HepG2 (cell line): Measurements from ENCODE around the gene SAC3D1. TPM values are rescaled to one million over a fixed set of nuclear protein-coding genes. Genes with fewer than 3 reads are reported as not detected.
A peak's percentile ranks its signal among the peaks of the same experiment; 100 is the strongest.

Experiments
- ATAC-seq: fragments of 200-7000 bp; cut with Tn5 transposase; 3 replicates; pipeline ENCODE4 v1.9.1; 2020; ENCODE audit warnings: mild to moderate bottlenecking, moderate library complexity
- BruUV-seq: library from RNA; stranded (reverse); fragments of 400-500 nt; replicated peaks from 2 replicates; lab custom pipeline; 2021; lab: Mats Ljungman, UMichigan
- CTCF ChIA-PET: fragments of 300-600 bp; formaldehyde crosslinking; extraction: SDS; loops from one replicate; lab custom pipeline; 2021; ENCODE audit warnings: low total read pairs, inconsistent platforms, low intra/inter-chr PET ratio; lab: Yijun Ruan, JAX
- POLR2A ChIA-PET: fragments of 350-600 bp; sonication (Branson Sonifier 250); formaldehyde crosslinking; loops from one replicate; lab custom pipeline; 2020; ENCODE audit warnings: antibody characterized with exemption, inconsistent platforms; lab: Yijun Ruan, JAX
- DNase-seq: peaks from one replicate; pipeline ENCODE4 v3.0.0-alpha.2; 2015; ENCODE audit warnings: low spot score
- FAIRE-seq: peaks from 3 replicates; lab custom pipeline; 2011; peaks lifted over from hg19 to GRCh38; lab: Jason Lieb, UNC
- H2AFZ ChIP-seq: one replicate; pipeline ENCODE4 v1.6.1; 2011; ENCODE audit warnings: low read length, inconsistent platforms
- H3K27ac ChIP-seq: fragments of 300-600 bp; 3 replicates; pipeline ENCODE4 v1.8.0; 2011; ENCODE audit warnings: mixed run types, mild to moderate bottlenecking, mixed read lengths, low read length, inconsistent platforms; ENCODE audit not compliant: insufficient read depth; ENCODE audit errors: extremely low read length
- H3K27me3 ChIP-seq, 2 experiments: fragments of 200-600 bp in 1 of 2; 2 replicates in 1 of 2; 3 replicates in 1 of 2; pipeline versions ENCODE4 v1.6.0 to v1.8.0; 2011; ENCODE audit warnings: low read length in 2 of 2, mild to moderate bottlenecking in 2 of 2, moderate library complexity in 2 of 2, inconsistent platforms in 1 of 2; ENCODE audit not compliant: insufficient read depth in 2 of 2, control insufficient read depth in 1 of 2
- H3K36me3 ChIP-seq, 2 experiments: fragments of 200-600 bp in 1 of 2; replicated peaks in 1 of 2; 2 replicates in 1 of 2; 3 replicates in 1 of 2; pipeline versions ENCODE4 v1.5.1 to v1.8.0; 2011; ENCODE audit warnings: low read length in 2 of 2, inconsistent platforms in 1 of 2; ENCODE audit not compliant: insufficient read depth in 2 of 2, control insufficient read depth in 1 of 2
- H3K4me1 ChIP-seq: 2 replicates; pipeline ENCODE4 v1.5.1; 2012; ENCODE audit warnings: low read length, inconsistent platforms; ENCODE audit not compliant: insufficient read depth
- H3K4me2 ChIP-seq: 2 replicates; pipeline ENCODE4 v1.6.0; 2011; ENCODE audit warnings: low read depth, low read length, inconsistent platforms
- H3K4me3 ChIP-seq, 3 experiments: fragments of 200-600 bp in 1 of 3; sonication (generic), shearing (Covaris generic) in 1 of 3; replicated peaks in 1 of 3; 2 replicates each; pipeline ENCODE4 v1.5.1; 2011 to 2016; ENCODE audit warnings: low read length in 3 of 3, inconsistent platforms in 2 of 3, low read depth in 2 of 3, mild to moderate bottlenecking in 2 of 3, control low read depth in 1 of 3, mixed read lengths in 1 of 3; ENCODE audit not compliant: insufficient read depth in 1 of 3
- H3K79me2 ChIP-seq: one replicate; pipeline ENCODE4 v1.6.1; 2011; ENCODE audit warnings: low read length, inconsistent platforms; ENCODE audit not compliant: insufficient read depth
- H3K9ac ChIP-seq: 2 replicates; pipeline ENCODE4 v1.6.0; 2011; ENCODE audit warnings: mild to moderate bottlenecking, low read depth, low read length, inconsistent platforms; ENCODE audit not compliant: insufficient read depth
- H3K9me3 ChIP-seq: 2 replicates; pipeline ENCODE4 v1.5.1; 2012; ENCODE audit warnings: mild to moderate bottlenecking, low read length
- H4K20me1 ChIP-seq: 2 replicates; pipeline ENCODE4 v1.6.0; 2011; ENCODE audit warnings: inconsistent platforms, mild to moderate bottlenecking, low read length, moderate library complexity; ENCODE audit not compliant: insufficient read depth
- FOXA1 ChIP-seq, 2 experiments: fragments of 450-650 bp in 1 of 2; sonication (generic) in 1 of 2; formaldehyde crosslinking in 1 of 2; IDR thresholded peaks; 2 replicates each; pipeline versions ENCODE4 v1.4.0 to v1.6.1; 2016 to 2020; ENCODE audit warnings: missing genetic modification reagents in 1 of 2
- FOXA3 ChIP-seq: IDR thresholded peaks from 2 replicates; pipeline ENCODE4 v1.6.1; 2016; ENCODE audit warnings: missing genetic modification reagents, missing compliant biosample characterization
- SAP130 ChIP-seq: IDR thresholded peaks from 2 replicates; pipeline ENCODE4 v1.6.1; 2016; ENCODE audit warnings: low read depth
- STAG1 ChIP-seq: sonication (generic); formaldehyde crosslinking; IDR thresholded peaks from 2 replicates; pipeline ENCODE4 v1.4.0; 2020; ENCODE audit warnings: missing genetic modification reagents
- ZFP90 ChIP-seq: sonication (generic); formaldehyde crosslinking; IDR thresholded peaks from 2 replicates; pipeline ENCODE4 v1.8.0; 2022; ENCODE audit warnings: missing genetic modification reagents, mild to moderate bottlenecking, inconsistent platforms, borderline replicate concordance
- ZNF292 ChIP-seq: sonication (generic); formaldehyde crosslinking; IDR thresholded peaks from 2 replicates; pipeline ENCODE4 v1.8.1; 2022; ENCODE audit warnings: mild to moderate bottlenecking, low read depth, missing genetic modification reagents, borderline replicate concordance
- ZNF576 ChIP-seq: sonication (generic); formaldehyde crosslinking; IDR thresholded peaks from 2 replicates; pipeline ENCODE4 v1.4.0; 2020; ENCODE audit warnings: mild to moderate bottlenecking, missing genetic modification reagents
- ZSCAN12 ChIP-seq: sonication (generic); formaldehyde crosslinking; IDR thresholded peaks from 2 replicates; pipeline ENCODE4 v1.9.0; 2021; ENCODE audit warnings: mild to moderate bottlenecking, missing genetic modification reagents
- WGBS: methylation state at CpG from one replicate; pipeline ENCODE4 v1.1.6; 2017; ENCODE audit warnings: low lambda C conversion rate; 5-methylcytosine and 5-hydroxymethylcytosine counted together
- in situ Hi-C: cut with HindIII; loops from 2 replicates; pipeline ENCODE4 v1.10.0; 2017; ENCODE audit warnings: low pct_unique_long_range_greater_than_20kb; ENCODE audit not compliant: extremely low pct_ligation_motif_present
- intact Hi-C: fragments of 100-400 bp; cut with micrococcal nuclease; formaldehyde crosslinking; loops from one replicate; pipeline ENCODE4 v1.10.0; 2022; ENCODE audit not compliant: unreplicated experiment
- polyA plus RNA-seq, 8 experiments: library from polyadenylated mRNA; depleted of rRNA in 3 of 8; stranded (reverse) in 7 of 8; unstranded in 1 of 8; fragments of >200 nt; fragmentation: Illumina TruSeq in 4 of 8; extraction: Trizol in 4 of 8; gene quantifications; 2 replicates each; pipeline versions ENCODE4 v1.2.1 to v1.2.3, GENCODE V29; 2011 to 2016; ENCODE audit warnings: low read depth in 4 of 8, missing spikeins in 1 of 8, mixed read lengths in 1 of 8; ENCODE audit not compliant: insufficient read depth in 1 of 8
- total RNA-seq, 5 experiments: library from RNA; depleted of rRNA; stranded (reverse); fragments of >200 nt; fragmentation: Illumina TruSeq; extraction: Trizol; gene quantifications; 2 replicates each; pipeline ENCODE4 v1.2.3, GENCODE V29; 2016; ENCODE audit warnings: low read depth in 1 of 5
- TF ChIP-seq, protein P1 (sequence below): sonication (generic); formaldehyde crosslinking; IDR thresholded peaks from 2 replicates; pipeline ENCODE4 v1.8.1; 2023; ENCODE audit warnings: mild to moderate bottlenecking, inconsistent platforms, moderate library complexity, missing genetic modification reagents, borderline replicate concordance

Gene SAC3D1
- total and polyA plus RNA-seq, 2 of the 13 experiments (the other 11 are each of a cell fraction or from before 2014, with no cell fraction given), result 7.4 to 36.3 TPM

DNA sequence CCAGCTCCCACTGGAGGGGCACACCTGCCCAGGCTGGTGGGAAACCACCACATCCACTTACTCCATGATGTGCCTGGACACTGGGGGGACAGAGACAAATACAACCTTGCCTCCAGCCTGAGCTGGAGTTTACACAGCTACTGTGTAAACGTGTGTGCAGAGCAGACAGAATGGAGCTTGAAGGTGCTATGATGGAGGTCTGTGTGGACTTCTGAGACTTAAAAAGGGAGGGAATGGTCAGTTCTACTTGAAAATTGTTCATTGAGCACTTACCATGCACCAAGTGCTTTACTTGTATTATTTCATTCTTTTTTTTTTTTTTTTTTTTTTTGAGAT, 31.6 kb downstream of the SAC3D1 start:
- Histone ChIP-seq H3K4me1 (peaks cover 17% of the 10 kb centered on the region), H3K9ac (no peak overlapping the region), H3K4me2 (peak overlapping the region; percentile 21), H3K27ac (no peak overlapping the region), H3K79me2 (no peaks in the 10 kb centered on the region), H3K9me3 (no peaks in the 10 kb centered on the region), H3K36me3 (peaks cover 4 to 6% of the 10 kb centered on the region in 2 experiments; a peak in 3 of 5 replicates), H4K20me1 (no peaks in the 10 kb centered on the region), H3K27me3 (no peaks in the 10 kb centered on the region), H3K4me3 (no peak overlapping the region), H2AFZ (no peak overlapping the region)
- in situ Hi-C loops, result no loop called here
- no CpG with 5 or more reads among the region's 1 CpG for WGBS
- BruUV-seq, result no TSS peak
- ChIA-PET POLR2A (interaction anchor here (0.6 to 1.7 kb wide), 6 partner anchors 15 to 62 kb away, joined by 3 to 6 read pairs (median 3); partner anchors contain the start of genes ARL2, NAALADL1, SAC3D1 and SYVN1), CTCF (no interaction called here)
- ATAC-seq, result peak; percentile 66
- TF ChIP-seq ZSCAN12 (CRISPR knock-in tag), result no peak
- TF ChIP-seq FOXA1 (IDR thresholded peaks at IDR 0.05), result no peak
- TF ChIP-seq FOXA1 (CRISPR knock-in tag; IDR thresholded peaks at IDR 0.05), result peak; percentile 62
- TF ChIP-seq STAG1 (CRISPR knock-in tag), result 0 out of 2 replicates have a peak, but pooled peaks have one; percentile 2
- TF ChIP-seq ZNF292 (CRISPR knock-in tag), result 0 out of 2 replicates have a peak, but pooled peaks have one; percentile 17
- no peak for TF ChIP-seq ZFP90 (CRISPR knock-in tag)
- TF ChIP-seq ZNF576 (CRISPR knock-in tag), result no peak
- TF ChIP-seq, protein P1, sequence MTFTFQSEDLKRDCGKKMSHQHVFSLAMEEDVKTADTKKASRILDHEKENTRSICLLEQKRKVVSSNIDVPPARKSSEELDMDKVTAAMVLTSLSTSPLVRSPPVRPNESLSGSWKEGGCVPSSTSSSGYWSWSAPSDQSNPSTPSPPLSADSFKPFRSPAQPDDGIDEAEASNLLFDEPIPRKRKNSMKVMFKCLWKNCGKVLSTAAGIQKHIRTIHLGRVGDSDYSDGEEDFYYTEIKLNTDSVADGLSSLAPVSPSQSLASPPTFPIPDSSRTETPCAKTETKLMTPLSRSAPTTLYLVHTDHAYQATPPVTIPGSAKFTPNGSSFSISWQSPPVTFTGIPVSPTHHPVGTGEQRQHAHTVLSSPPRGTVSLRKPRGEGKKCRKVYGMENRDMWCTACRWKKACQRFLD (CRISPR knock-in tag), result no peak
- TF ChIP-seq SAP130 (CRISPR knock-in tag), result 0 out of 2 replicates have a peak, but pooled peaks have one; percentile 11
- TF ChIP-seq FOXA3, result peak; percentile 71
- TF ChIP-seq, all 625 proteins: peak for 5
- intact Hi-C loops, result no loop called here
- DNase-seq, result no peak
- no peak for FAIRE-seq
